Sigmoid colon (tissue), 4 donors: ENCODE measurements around the gene IKZF1.
A peak's percentile ranks its signal among the peaks of the same experiment; 100 is the strongest.

Experiments used
- POLR2A ChIP-seq, 2 donors: fragments of 450-650 bp; IDR thresholded peaks; one replicate each; pipeline ENCODE4 v1.6.1; 2016; ENCODE audit warnings: antibody characterized with exemption in 2 of 2, mild to moderate bottlenecking in 2 of 2, moderate library complexity in 2 of 2
- POLR2AphosphoS5 ChIP-seq, 4 donors: sonication (generic); formaldehyde crosslinking; IDR thresholded peaks; one replicate each; pipeline ENCODE4 v1.6.1; 2017; ENCODE audit warnings: antibody characterized with exemption in 4 of 4
- TF ChIP-seq, protein P1 (sequence below), 4 experiments: fragments of 450-650 bp in 3 of 4; fragments of 200-600 bp in 1 of 4; IDR thresholded peaks; one replicate each; pipeline ENCODE4 v1.5.1; 2016 to 2019; ENCODE audit warnings: antibody characterized with exemption in 4 of 4, mild to moderate bottlenecking in 3 of 4, moderate library complexity in 2 of 4

GRCh38 chr7:50418086-50418515, 113.6 kb downstream of the IKZF1 start:
- TF ChIP-seq, protein P1, sequence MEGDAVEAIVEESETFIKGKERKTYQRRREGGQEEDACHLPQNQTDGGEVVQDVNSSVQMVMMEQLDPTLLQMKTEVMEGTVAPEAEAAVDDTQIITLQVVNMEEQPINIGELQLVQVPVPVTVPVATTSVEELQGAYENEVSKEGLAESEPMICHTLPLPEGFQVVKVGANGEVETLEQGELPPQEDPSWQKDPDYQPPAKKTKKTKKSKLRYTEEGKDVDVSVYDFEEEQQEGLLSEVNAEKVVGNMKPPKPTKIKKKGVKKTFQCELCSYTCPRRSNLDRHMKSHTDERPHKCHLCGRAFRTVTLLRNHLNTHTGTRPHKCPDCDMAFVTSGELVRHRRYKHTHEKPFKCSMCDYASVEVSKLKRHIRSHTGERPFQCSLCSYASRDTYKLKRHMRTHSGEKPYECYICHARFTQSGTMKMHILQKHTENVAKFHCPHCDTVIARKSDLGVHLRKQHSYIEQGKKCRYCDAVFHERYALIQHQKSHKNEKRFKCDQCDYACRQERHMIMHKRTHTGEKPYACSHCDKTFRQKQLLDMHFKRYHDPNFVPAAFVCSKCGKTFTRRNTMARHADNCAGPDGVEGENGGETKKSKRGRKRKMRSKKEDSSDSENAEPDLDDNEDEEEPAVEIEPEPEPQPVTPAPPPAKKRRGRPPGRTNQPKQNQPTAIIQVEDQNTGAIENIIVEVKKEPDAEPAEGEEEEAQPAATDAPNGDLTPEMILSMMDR (IDR thresholded peaks at IDR 0.05) = peak in 3 of 4 experiments; percentile 23 to 59 (median 44)
- TF ChIP-seq POLR2A (IDR thresholded peaks at IDR 0.05) = no peak
- no peak for TF ChIP-seq POLR2AphosphoS5 (IDR thresholded peaks at IDR 0.05)
